Progenitor cell of endocrine pancreas (in vitro differentiated cells): ENCODE data around the gene TAPT1. TPM values are rescaled to one million over a fixed set of nuclear protein-coding genes. Genes with fewer than 3 reads are reported as not detected.
"Not testable (repeated sequence)": the region's sequence is repeated elsewhere in the genome, so short reads cannot be mapped to it uniquely, and the experiment has no call there.

Source experiments
- DNase-seq: peaks from one replicate; pipeline ENCODE4 v3.0.0; 2021; ENCODE audit warnings: low spot score; ENCODE audit not compliant: unreplicated experiment
- H3K27ac Mint-ChIP-seq: 2 replicates; pipeline ENCODE4 v1.8.0; 2021; ENCODE audit warnings: mild to moderate bottlenecking, moderate library complexity, mixed read lengths
- H3K27me3 Mint-ChIP-seq: 2 replicates; pipeline ENCODE4 v1.8.0; 2021; ENCODE audit warnings: mixed read lengths
- H3K36me3 Mint-ChIP-seq: 2 replicates; pipeline ENCODE4 v1.8.0; 2022; ENCODE audit warnings: mixed read lengths; ENCODE audit not compliant: insufficient read depth
- H3K4me1 Mint-ChIP-seq: 2 replicates; pipeline ENCODE4 v1.8.0; 2021; ENCODE audit warnings: low read depth, mixed read lengths
- H3K4me3 Mint-ChIP-seq: 2 replicates; pipeline ENCODE4 v1.8.0; 2021; ENCODE audit warnings: low read depth, mild to moderate bottlenecking, moderate library complexity, mixed read lengths
- H3K9me3 Mint-ChIP-seq: 2 replicates; pipeline ENCODE4 v1.8.0; 2021; ENCODE audit warnings: low read depth, mixed read lengths
- total RNA-seq: library from RNA; stranded (reverse); gene quantifications from 2 replicates; pipeline ENCODE4 v1.2.1, GENCODE V29; 2021
- TF ChIP-seq, protein P1 (sequence below): fragments of 200-600 bp; sonication (generic); IDR thresholded peaks from one replicate; pipeline ENCODE4 v1.5.0; 2021; ENCODE audit warnings: antibody characterized with exemption, mild to moderate bottlenecking; ENCODE audit not compliant: unreplicated experiment

TAPT1 gene
- total RNA-seq, 1 donor from 2014 or later, result 29.1 TPM

- Mint-ChIP-seq H3K27me3 (no peaks in the 10 kb centered on the region), H3K4me1 (peaks cover 19% of the 10 kb centered on the region), H3K36me3 (no peaks in the 10 kb centered on the region), H3K9me3 (no peaks in the 10 kb centered on the region), H3K4me3 (no peak overlapping the region), H3K27ac (no peak overlapping the region)
- DNase-seq, result no peak
- TF ChIP-seq, protein P1, sequence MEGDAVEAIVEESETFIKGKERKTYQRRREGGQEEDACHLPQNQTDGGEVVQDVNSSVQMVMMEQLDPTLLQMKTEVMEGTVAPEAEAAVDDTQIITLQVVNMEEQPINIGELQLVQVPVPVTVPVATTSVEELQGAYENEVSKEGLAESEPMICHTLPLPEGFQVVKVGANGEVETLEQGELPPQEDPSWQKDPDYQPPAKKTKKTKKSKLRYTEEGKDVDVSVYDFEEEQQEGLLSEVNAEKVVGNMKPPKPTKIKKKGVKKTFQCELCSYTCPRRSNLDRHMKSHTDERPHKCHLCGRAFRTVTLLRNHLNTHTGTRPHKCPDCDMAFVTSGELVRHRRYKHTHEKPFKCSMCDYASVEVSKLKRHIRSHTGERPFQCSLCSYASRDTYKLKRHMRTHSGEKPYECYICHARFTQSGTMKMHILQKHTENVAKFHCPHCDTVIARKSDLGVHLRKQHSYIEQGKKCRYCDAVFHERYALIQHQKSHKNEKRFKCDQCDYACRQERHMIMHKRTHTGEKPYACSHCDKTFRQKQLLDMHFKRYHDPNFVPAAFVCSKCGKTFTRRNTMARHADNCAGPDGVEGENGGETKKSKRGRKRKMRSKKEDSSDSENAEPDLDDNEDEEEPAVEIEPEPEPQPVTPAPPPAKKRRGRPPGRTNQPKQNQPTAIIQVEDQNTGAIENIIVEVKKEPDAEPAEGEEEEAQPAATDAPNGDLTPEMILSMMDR, result no peak
Measured at GRCh38 chr4:16195209-16195608, 31.1 kb downstream of the TAPT1 start.

DNA sequence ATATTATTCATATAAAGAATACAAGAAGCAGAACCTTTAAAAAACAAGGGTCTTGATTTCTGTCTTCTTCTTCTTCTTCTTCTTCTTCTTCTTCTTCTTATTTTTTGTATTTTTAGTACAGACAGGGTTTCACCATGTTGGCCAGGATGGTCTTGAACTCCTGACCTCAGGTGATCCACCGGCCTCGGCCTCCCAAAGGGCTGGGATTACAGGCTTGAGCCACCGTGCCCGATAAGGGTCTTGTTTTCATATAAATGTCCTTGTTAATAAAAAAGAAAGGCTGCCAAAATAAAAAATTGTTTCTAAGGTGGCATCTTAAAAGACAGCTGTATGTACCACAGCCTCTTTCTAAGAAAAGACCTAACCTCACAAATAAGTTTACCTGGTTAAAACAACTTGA is 31.5 kb downstream of the TAPT1 start:
- not testable (repeated sequence) for H3K9me3 Mint-ChIP-seq, DNase-seq, H3K27ac Mint-ChIP-seq, H3K4me3 Mint-ChIP-seq, H3K36me3 Mint-ChIP-seq, H3K27me3 Mint-ChIP-seq
- peaks cover 19% of the 10 kb centered on the region for H3K4me1 Mint-ChIP-seq

- H3K4me1 Mint-ChIP-seq, result peaks cover 19% of the 10 kb centered on the region
- TF ChIP-seq, protein P1, result no peak
- H3K27me3 Mint-ChIP-seq, result no peaks in the 10 kb centered on the region
- no peak for DNase-seq
- H3K36me3 Mint-ChIP-seq, result peaks cover 3% of the 10 kb centered on the region
- H3K9me3 Mint-ChIP-seq, result no peaks in the 10 kb centered on the region
- no peak overlapping the region for H3K4me3 Mint-ChIP-seq
- H3K27ac Mint-ChIP-seq, result no peak overlapping the region
Measured at GRCh38 chr4:16194214-16194613, 32.1 kb downstream of the TAPT1 start.

DNA sequence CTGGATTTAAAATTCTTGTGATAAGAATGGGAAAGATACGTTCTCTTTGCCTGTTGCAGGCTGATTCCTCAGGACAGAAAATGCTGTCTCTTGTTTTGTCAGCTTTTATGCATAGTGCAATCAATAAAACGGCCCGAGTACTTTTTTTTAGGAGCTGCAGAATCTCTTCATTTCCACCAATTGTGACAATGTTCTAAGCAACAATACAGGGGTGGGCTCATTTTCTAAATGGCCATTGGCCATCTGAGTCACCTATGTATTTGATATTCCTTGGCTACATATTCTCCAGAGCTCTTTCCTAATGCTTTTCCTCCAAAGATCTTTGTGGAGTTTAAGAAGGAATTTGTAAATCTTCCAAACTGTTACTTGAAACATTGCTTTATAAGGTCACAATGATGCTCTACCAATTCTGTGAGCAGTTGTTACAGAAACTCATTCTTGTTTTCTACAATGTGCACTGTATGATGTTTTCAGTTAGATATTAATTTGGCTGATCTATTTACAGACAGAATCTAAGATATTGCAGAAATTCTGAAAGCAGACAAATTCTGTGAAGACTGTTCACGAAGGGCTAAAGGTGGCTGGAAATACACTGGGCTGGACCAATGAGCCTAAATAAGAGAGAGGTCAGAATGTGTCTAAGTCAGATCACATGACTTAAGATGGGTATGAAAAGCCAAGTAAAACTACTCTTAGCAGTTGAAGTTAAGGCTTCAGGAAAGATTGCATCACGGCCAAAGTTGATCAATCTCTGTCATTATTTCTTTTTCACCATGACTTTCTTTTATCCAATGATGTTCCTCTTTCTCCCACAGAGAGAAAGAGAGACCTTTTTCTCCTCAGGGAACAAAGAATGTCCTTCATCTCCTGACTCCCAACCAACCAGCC is 33.4 kb downstream of the TAPT1 start:
- H3K4me1 Mint-ChIP-seq, result peaks cover 12% of the 10 kb centered on the region
- H3K36me3 Mint-ChIP-seq, result peaks cover 3% of the 10 kb centered on the region
- no peak for DNase-seq
- no peaks in the 10 kb centered on the region for H3K27me3 Mint-ChIP-seq
- no peak overlapping the region for H3K4me3 Mint-ChIP-seq
- no peak overlapping the region for H3K27ac Mint-ChIP-seq
- TF ChIP-seq, protein P1, result no peak
- no peaks in the 10 kb centered on the region for H3K9me3 Mint-ChIP-seq

- Mint-ChIP-seq H3K9me3 (no peaks in the 10 kb centered on the region), H3K4me1 (peaks cover 8% of the 10 kb centered on the region), H3K27ac (no peak overlapping the region), H3K36me3 (peaks cover 3% of the 10 kb centered on the region), H3K4me3 (no peak overlapping the region), H3K27me3 (no peaks in the 10 kb centered on the region)
- DNase-seq, result no peak
- TF ChIP-seq, protein P1, result no peak
Measured at GRCh38 chr4:16192057-16192456, 34.2 kb downstream of the TAPT1 start.

GRCh38 chr4:16187455-16187854 is 38.8 kb downstream of the TAPT1 start:
- Mint-ChIP-seq H3K36me3 (peaks cover 7% of the 10 kb centered on the region), H3K4me3 (no peak overlapping the region), H3K27ac (no peak overlapping the region), H3K9me3 (no peaks in the 10 kb centered on the region), H3K4me1 (no peaks in the 10 kb centered on the region), H3K27me3 (no peaks in the 10 kb centered on the region)
- TF ChIP-seq, protein P1, result no peak
- DNase-seq, result no peak
